ENCODE measurements around the gene RET.

DNA sequence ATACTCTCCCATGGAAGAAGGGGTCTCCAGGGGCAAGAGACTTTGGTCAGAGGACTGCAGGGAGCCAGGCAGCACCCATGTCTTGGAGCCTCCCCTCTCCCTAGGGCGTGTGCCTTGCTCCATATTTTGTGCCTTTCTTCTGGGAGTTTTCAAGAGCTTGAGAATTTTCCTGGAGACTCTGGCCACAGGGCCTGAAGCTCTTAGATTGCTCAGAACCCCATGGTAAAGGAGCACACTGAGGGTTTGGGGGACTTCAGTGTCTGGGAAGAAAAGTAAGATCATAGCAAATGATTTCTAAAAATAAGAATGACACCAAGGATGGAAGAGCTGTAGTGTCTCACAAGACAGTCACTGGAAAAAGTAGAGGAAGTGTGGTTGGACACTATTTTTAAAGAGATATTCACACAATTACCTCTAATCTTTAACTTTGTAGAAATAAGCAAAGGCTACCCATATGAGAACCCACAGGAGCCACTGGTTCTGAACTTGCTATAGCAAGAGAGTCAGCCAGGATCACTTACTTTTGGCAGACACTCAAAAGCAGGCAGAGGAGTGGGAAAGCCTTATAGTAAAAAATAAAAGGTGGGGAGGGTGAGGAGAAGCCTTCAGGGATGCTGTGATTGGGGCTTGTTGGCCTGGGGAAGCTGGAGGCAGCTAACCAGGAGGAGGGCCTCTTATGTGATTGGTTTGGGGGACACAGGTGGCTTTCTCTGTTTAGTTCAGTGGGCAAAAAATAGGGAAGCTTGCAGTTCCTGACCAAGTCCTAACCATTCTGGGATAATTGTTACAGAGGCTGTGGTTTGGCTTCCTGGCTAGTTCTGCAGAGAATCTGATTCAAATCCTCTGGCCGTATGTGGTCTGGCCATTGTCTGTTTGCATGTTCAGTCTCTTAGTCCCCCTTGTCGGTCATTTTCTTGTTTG, 56.3 kb downstream of the RET start:
- TF ChIP-seq, protein P1, sequence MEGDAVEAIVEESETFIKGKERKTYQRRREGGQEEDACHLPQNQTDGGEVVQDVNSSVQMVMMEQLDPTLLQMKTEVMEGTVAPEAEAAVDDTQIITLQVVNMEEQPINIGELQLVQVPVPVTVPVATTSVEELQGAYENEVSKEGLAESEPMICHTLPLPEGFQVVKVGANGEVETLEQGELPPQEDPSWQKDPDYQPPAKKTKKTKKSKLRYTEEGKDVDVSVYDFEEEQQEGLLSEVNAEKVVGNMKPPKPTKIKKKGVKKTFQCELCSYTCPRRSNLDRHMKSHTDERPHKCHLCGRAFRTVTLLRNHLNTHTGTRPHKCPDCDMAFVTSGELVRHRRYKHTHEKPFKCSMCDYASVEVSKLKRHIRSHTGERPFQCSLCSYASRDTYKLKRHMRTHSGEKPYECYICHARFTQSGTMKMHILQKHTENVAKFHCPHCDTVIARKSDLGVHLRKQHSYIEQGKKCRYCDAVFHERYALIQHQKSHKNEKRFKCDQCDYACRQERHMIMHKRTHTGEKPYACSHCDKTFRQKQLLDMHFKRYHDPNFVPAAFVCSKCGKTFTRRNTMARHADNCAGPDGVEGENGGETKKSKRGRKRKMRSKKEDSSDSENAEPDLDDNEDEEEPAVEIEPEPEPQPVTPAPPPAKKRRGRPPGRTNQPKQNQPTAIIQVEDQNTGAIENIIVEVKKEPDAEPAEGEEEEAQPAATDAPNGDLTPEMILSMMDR (IDR thresholded peaks at IDR 0.05 in 4 of 5, conservative IDR thresholded peaks at IDR 0.05 in 1 of 5) = no peak
- no peak for TF ChIP-seq POLR2A (IDR thresholded peaks at IDR 0.05)
